Activated CD4-positive, alpha-beta T cell treated with anti-CD3 and anti-CD28 coated beads, Interleukin-2, Interleukin-6, amounts not matched to agents 100 ng/mL and 50 ng/mL, durations not matched to agents 16 hours and 8 hours (primary cell): ENCODE measurements around the gene TM7SF2.
A peak's percentile ranks its signal among the peaks of the same experiment; 100 is the strongest.

Source experiments
- DNase-seq: peaks from one replicate; pipeline ENCODE4 v3.0.0-alpha.2; 2020

The TM7SF2 gene

DNA sequence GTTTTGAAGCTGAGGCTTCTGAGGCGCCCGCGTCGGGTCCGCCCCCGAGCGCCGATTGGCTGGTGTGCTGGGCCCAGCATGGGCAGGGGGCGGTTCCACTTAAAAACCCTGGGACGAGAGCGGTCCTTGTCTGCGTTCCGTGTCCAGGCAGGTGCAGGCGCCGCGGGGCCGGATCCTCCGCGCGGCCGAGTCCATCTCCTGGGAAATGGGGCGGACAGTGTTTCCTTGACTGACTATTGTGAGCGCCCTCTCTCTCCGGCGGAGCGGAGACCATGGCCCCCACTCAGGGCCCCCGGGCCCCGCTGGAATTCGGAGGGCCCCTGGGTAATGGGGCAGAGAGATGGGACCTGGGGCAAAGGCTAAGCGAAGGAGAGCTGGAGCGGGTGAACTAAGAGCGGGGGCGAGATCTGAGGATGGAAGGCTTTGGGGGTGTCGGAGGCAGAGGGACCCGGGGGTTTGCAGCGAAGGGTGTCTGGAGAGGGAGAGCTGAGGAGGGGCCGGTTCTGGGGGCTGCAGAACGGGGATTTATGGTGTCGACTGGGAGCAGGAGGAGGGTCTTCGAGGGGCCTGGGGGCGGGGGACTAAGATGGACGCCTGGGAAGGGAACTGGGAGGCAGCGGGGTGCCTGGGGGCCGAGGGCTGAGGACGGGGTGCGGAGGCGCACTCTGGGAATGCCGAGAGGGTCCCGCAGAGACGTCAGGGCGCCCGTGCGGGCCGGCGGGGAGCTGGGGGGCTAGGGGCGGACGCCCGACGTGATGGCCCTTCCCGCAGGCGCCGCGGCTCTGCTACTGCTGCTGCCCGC is at the start of gene TM7SF2:
TM7SF2 (plus strand) TSS at position 129 of the 802 bp plus-strand sequence; CDS start at position 273, 144 bp downstream.
- peak; percentile 97 for DNase-seq

- no peak for DNase-seq
Measured at GRCh38 chr11:65063532-65063931, 48.1 kb upstream of the TM7SF2 start.

DNA sequence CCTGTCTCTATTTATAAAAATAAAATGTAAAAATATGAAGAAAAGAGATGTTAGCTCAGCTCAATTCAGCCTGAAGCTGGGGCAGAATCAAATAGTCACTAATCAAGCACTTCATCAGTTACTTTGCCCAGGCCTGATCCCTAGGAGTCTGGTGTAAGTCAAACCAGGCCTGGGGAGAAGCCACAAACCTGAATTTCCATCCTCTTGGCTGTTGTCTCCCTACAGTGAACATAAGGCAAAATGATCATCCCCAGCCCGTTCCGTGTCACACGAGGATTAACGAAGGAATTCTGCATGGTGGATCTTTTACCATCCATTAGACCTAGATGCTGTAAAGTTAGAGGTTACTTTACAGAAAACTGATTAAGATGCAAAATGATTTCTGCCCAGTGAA is 46.8 kb upstream of the TM7SF2 start:
- DNase-seq: no peak

DNA sequence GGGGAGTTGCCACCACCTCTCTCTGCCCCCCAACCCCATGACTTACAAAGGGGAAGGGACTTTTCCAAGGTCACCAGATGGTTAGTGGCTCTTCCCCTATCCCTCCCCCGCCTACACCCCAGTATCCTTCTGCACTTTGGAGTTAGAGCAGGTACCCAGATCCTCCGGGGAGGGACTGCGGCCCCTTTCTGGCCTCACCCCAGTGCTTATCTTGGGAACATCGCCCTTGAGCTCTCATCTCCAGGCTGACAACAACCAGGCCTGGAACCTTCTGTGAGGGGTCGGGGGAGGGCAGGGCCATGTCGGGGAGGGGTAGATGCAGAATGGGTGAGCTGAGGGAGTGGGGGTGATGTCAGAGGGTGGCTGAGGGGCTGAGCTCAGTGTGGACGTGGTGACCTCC is 45.8 kb upstream of the TM7SF2 start:
- DNase-seq: no peak

DNA sequence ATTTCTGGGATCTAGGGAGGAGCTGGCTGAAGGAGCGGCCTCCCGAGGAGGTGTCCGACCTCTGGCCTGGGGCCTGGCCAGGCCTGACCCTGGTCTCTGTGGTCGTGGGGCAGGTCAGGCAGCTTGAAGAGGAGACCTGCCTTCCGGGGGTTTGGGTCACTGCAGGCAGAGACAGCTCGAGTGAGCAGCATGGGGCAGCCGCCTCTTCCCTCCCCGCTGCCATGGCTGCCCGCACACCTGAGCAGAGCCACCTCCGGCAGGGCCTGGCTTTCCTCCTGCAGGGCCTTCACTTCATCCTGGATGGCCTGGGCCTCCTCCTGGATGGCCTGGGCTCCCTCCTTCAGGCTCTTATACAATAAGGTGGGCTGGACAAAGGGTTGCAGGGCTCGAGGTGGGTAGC is 45.4 kb upstream of the TM7SF2 start:
- DNase-seq: no peak

GRCh38 chr11:65066805-65067291 is 44.8 kb upstream of the TM7SF2 start:
- DNase-seq: no peak

GRCh38 chr11:65067446-65067845 is 44.2 kb upstream of the TM7SF2 start:
- DNase-seq: no peak

DNA sequence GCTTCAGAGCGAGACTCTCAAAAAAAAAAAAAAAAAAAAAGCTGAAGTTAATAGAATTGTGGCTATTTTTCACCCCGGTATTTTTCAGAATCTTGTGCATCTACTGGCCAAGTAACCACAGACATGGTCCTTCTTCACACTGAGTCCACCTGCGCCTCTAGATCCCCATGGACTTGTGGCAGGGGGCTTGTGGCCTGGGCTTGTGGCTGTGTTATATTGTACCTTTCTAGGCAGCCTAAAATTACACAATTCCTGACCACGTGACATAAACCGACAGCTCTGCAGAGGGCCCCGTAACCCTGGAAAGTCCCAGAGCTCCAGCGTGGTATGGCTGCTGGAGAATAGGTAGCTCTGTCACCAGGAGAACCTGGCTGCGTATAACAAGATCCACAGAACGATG is 42.5 kb upstream of the TM7SF2 start:
- DNase-seq: peak; percentile 33

DNA sequence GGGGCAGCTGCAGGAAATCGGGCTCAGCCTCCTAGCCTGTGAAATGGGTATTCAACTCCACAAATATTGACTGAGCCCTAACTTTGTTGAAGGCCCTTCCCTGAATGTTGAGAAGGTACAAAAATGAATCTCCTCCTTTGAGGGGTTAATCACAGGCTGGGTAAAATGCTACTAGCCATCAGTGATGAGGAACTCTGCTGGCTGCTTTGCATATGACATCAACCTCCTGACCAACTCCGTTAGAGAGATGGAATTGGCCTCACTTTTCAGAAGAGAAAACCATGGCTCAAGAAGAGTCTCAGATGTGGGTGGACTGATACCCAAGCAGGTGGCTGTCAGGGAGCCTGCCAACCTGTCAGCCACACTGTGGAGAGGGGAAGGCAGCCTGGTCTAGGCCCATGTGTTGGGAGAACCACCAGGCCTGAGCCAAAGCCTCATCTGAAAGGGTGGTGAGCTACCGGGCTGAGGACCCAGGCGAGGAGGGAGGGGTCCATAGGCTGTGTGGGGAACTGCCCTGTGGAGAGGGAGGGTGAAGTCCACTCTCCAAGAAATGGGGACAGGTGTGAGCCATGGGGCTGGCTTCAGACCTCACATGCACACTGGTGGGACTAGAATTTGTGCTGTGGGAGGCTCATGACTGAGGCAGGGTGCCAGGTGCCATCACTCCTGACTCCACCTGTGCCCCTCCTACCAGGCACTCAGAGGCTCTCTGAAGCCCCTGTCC is 39.6 kb upstream of the TM7SF2 start:
- no peak for DNase-seq

DNA sequence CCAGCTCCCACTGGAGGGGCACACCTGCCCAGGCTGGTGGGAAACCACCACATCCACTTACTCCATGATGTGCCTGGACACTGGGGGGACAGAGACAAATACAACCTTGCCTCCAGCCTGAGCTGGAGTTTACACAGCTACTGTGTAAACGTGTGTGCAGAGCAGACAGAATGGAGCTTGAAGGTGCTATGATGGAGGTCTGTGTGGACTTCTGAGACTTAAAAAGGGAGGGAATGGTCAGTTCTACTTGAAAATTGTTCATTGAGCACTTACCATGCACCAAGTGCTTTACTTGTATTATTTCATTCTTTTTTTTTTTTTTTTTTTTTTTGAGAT is 39.1 kb upstream of the TM7SF2 start:
- DNase-seq: no peak

GRCh38 chr11:65077451-65077850 is 34.2 kb upstream of the TM7SF2 start:
- DNase-seq: no peak

DNA sequence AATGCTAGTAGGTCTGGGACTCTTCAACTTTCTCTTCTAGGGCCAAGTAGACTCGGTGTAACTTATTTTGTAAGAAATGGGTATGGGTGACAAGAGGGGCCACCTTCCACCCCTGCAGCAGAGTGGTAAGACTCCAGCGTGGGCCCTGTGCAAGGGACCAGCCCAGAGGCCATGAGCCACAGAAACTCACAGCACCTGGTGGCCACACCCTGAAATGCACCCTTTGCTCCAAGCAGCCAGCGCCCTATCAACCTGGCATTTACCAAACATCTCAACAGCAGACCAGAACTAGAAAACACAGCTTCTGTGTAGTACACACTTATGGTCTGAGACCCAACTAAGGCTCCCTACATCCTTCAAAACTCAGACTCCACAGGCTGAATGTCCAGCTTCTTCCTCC is 33.5 kb upstream of the TM7SF2 start:
- DNase-seq: peak; percentile 71

- DNase-seq: no peak
Measured at GRCh38 chr11:65078786-65079342, 32.8 kb upstream of the TM7SF2 start.

DNA sequence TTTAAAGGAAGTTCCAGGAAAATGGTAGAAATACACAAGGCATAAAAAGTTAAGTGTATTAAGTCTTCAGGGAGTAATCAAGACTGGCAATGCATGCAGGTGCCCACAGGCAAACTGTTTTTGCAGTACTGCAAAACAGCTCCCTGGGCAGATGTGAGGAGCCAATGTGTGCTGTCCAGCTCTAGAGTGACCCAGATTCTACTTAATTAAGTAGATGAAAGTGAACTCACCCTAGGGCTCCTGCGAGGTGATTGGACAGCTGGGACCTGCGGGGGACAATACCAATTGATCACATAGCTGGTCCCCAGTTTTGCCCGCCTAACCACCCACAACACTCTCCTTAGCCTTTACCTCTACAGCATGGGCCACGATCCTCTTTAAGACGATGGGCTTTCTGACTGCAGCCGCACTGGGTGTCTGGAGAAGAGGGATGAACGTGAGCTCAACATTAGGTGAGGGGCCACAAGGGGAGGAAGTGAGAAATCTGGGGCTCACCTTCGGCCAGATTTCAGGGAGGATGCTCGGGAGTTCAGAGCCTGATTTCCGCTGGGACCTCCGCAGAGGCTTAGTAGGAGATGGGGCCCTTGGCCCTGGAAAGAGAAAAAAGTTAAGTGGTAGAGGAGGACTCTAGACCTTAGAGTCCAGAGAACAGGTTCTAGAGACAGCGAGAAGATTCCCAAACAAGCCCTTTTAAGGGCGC is 28.4 kb upstream of the TM7SF2 start:
- peak; percentile 17 for DNase-seq

DNA sequence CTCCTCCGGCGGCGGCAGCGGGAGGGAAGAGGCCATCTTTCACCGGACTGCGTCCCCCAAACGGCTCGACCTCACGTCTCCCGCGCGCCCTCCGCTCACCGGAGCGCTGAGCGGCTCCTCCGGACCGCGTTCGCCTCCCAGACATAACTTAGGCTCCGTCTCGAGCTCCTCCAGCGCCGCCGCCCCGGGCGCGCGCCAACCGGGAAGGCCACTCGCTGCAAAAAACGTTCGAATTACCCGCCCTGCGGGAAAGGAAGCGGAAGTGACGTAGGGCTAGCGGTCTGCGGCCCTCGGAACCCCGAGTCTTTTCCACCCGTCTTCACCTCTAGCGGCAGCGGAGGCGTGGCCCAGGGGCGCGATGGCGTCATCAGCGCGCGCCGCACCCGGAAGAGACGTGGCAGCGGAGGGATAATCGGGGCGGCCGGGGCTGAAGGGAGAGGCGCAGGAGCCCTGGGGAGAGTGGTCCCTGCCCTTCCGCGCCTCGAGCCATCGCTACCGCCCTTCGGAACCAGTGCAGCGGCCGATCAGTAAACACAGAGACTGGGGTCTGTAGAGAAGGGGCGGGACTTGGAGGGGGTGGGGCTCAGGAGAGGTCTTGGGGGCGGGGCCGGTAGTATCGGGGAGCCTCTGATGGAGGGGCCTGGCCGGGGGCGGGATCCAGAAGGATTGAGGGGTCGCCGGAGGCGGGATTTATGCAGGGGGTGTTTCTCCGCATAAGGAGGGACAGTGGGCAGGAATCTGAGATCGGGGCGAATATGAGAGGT is 27.7 kb upstream of the TM7SF2 start, which contains the start of the genes CDCA5 and ZFPL1:
CDCA5 (minus strand) TSS at position 207 of the 764 bp plus-strand sequence; CDS start at position 145, 62 bp downstream.
ZFPL1 (plus strand) TSS at position 389 of the 764 bp plus-strand sequence. CDS start 477 bp downstream, outside the sequence.
- DNase-seq: peak; percentile 98

GRCh38 chr11:65084598-65085375 is 26.9 kb upstream of the TM7SF2 start:
- DNase-seq: no peak

- DNase-seq: no peak
Measured at GRCh38 chr11:65085446-65085845, 26.2 kb upstream of the TM7SF2 start.

- DNase-seq: no peak
Measured at GRCh38 chr11:65086809-65087208, 24.9 kb upstream of the TM7SF2 start.

DNA sequence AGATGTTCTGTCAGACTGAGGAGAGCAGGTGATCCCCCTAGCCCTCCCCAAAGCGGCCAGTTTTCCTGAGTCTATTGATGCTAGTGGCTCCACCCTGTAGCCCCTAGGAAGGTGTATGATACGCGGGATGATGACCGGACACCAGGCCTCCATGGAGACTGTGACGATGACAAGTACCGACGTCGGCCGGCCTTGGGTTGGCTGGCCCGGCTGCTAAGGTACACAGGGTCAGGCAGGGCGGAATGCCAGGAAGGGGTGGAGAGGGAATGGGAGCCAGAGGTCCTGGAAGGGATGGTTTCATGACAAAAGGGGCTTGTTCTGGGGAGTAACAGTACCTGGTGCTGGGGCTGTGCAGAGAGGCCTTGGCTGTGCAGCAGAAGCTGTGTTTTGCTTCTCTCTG is 24.5 kb upstream of the TM7SF2 start:
- no peak for DNase-seq

GRCh38 chr11:65087827-65088226 is 23.8 kb upstream of the TM7SF2 start:
- no peak for DNase-seq

DNA sequence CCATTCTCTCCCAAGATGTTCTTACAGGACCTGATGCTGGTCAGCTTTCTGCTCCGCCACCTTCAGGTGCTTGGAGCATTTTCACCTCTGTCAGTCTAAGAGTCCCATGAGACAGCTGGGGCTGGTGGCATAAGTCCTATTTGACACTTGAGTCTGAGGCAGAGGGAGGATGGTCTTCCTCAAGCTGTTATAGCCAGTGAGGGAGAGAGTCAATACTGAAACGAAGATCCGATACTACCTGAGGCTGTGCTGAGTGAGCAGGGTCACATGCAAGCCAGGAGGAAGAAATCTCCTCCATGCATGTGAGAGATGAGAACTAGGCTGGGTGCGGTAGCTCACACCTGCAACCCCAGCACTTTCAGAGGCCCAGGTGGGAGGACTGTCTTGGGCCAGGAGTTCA is 22.1 kb upstream of the TM7SF2 start:
- no peak for DNase-seq
